SK-N-SH (cell line): ENCODE measurements around the gene TMX1. TPM values are rescaled to one million over a fixed set of nuclear protein-coding genes. Genes with fewer than 3 reads are reported as not detected.

Experiments
- CTCF ChIA-PET: fragments of 300-600, 350-600 bp; formaldehyde crosslinking; extraction: SDS; loops from one replicate; lab custom pipeline; 2021; lab: Yijun Ruan, JAX
- POLR2A ChIA-PET: fragments of 350-600 bp; sonication (Branson Sonifier 250); formaldehyde crosslinking; extraction: SDS; loops from one replicate; lab custom pipeline; 2020; ENCODE audit warnings: antibody characterized with exemption, inconsistent platforms; lab: Yijun Ruan, JAX
- DNase-seq: peaks from one replicate; pipeline ENCODE4 v3.0.0; 2012
- H2AFZ ChIP-seq: fragments of 200-600 bp; sonication (generic); 2 replicates; pipeline ENCODE4 v1.8.1; 2016; ENCODE audit warnings: antibody characterized with exemption, mild to moderate bottlenecking, low read depth
- H3F3A ChIP-seq: fragments of 200-600 bp; sonication (generic); replicated peaks from 2 replicates; pipeline ENCODE3; 2016; ENCODE audit warnings: antibody characterized with exemption, mild to moderate bottlenecking; ENCODE audit not compliant: insufficient read depth
- H3K27ac ChIP-seq, 2 experiments: fragments of 200-500 bp in 1 of 2; fragments of 200-600 bp in 1 of 2; sonication (Bioruptor generic) in 1 of 2; sonication (generic), shearing (Covaris generic) in 1 of 2; 2 replicates each; pipeline versions ENCODE4 v1.5.1 to v1.6.1; 2014 to 2016; ENCODE audit warnings: low read depth in 2 of 2, inconsistent platforms in 1 of 2, low read length in 1 of 2, mild to moderate bottlenecking in 1 of 2, mixed read lengths in 1 of 2
- H3K27me3 ChIP-seq: fragments of 200-600 bp; sonication (generic), shearing (Covaris generic); 2 replicates; pipeline ENCODE4 v1.6.1; 2016; ENCODE audit warnings: mixed run types; ENCODE audit not compliant: insufficient read depth
- H3K36me3 ChIP-seq, 2 experiments: fragments of 200-500 bp in 1 of 2; fragments of 200-600 bp in 1 of 2; sonication (Bioruptor generic) in 1 of 2; sonication (generic) in 1 of 2; replicated peaks in 1 of 2; 2 replicates each; pipeline versions ENCODE3 to v1.5.1; 2014 to 2016; ENCODE audit warnings: low read length in 1 of 2, mild to moderate bottlenecking in 1 of 2; ENCODE audit not compliant: insufficient read depth in 2 of 2, control insufficient read depth in 1 of 2
- H3K4me1 ChIP-seq, 2 experiments: fragments of 200-500 bp in 1 of 2; fragments of 200-600 bp in 1 of 2; sonication (Bioruptor generic) in 1 of 2; sonication (generic), shearing (Covaris generic) in 1 of 2; 2 replicates each; pipeline versions ENCODE4 v1.5.1 to v1.6.1; 2014 to 2016; ENCODE audit warnings: low read depth in 1 of 2, low read length in 1 of 2, mixed run types in 1 of 2; ENCODE audit not compliant: insufficient read depth in 2 of 2, control insufficient read depth in 1 of 2
- H3K4me2 ChIP-seq: fragments of 200-600 bp; sonication (generic), shearing (Covaris generic); 2 replicates; pipeline ENCODE4 v1.6.1; 2017; ENCODE audit warnings: mixed run types
- H3K4me3 ChIP-seq, 2 experiments: fragments of 200-500 bp in 1 of 2; fragments of 200-600 bp in 1 of 2; sonication (Bioruptor generic) in 1 of 2; sonication (generic), shearing (Covaris generic) in 1 of 2; 2 replicates each; pipeline versions ENCODE4 v1.5.1 to v1.8.1; 2014 to 2016; ENCODE audit warnings: low read depth in 2 of 2, inconsistent platforms in 1 of 2, low read length in 1 of 2, mild to moderate bottlenecking in 1 of 2, mixed read lengths in 1 of 2, moderate library complexity in 1 of 2
- H3K79me2 ChIP-seq: fragments of 200-600 bp; sonication (generic); 2 replicates; pipeline ENCODE4 v1.8.1; 2017; ENCODE audit warnings: mild to moderate bottlenecking; ENCODE audit not compliant: insufficient read depth
- H3K9ac ChIP-seq: fragments of 200-600 bp; sonication (generic); 2 replicates; pipeline ENCODE4 v1.6.1; 2017; ENCODE audit warnings: mixed run types
- H3K9me2 ChIP-seq: fragments of 200-600 bp; sonication (generic); 2 replicates; pipeline ENCODE4 v1.6.1; 2017; ENCODE audit warnings: mixed run types
- H3K9me3 ChIP-seq: fragments of 200-600 bp; sonication (generic); 2 replicates; pipeline ENCODE4 v1.6.1; 2017; ENCODE audit warnings: mixed run types, mild to moderate bottlenecking, moderate library complexity
- H4K20me1 ChIP-seq: fragments of 200-600 bp; sonication (generic); 2 replicates; pipeline ENCODE4 v1.6.1; 2017; ENCODE audit warnings: mild to moderate bottlenecking, mixed run types; ENCODE audit not compliant: insufficient read depth
- EP300 ChIP-seq, 2 experiments: IDR thresholded peaks; 2 replicates each; pipeline versions ENCODE4 v1.4.0 to v1.6.1; 2012; ENCODE audit warnings: borderline replicate concordance in 1 of 2, low read depth in 1 of 2, low read length in 1 of 2
- FOXM1 ChIP-seq: IDR thresholded peaks from 2 replicates; pipeline ENCODE4 v1.4.0; 2012; ENCODE audit warnings: low read depth, mild to moderate bottlenecking
- GABPA ChIP-seq: IDR thresholded peaks from 2 replicates; pipeline ENCODE4 v1.4.0; 2012; ENCODE audit warnings: low read depth, mild to moderate bottlenecking
- MAX ChIP-seq: IDR thresholded peaks from 2 replicates; pipeline ENCODE4 v1.4.0; 2012; ENCODE audit warnings: low read depth
- MEF2A ChIP-seq: IDR thresholded peaks from 2 replicates; pipeline ENCODE4 v1.4.0; 2012; ENCODE audit warnings: low read depth, borderline replicate concordance
- NFIC ChIP-seq: IDR thresholded peaks from 2 replicates; pipeline ENCODE4 v1.4.0; 2012; ENCODE audit warnings: borderline replicate concordance
- RAD21 ChIP-seq: IDR thresholded peaks from 2 replicates; pipeline ENCODE4 v1.6.1; 2012; ENCODE audit warnings: mild to moderate bottlenecking, low read length
- RFX5 ChIP-seq: IDR thresholded peaks from 2 replicates; pipeline ENCODE4 v1.6.1; 2012; ENCODE audit warnings: mild to moderate bottlenecking, improper control_type of control experiment, low read length
- TAF1 ChIP-seq: IDR thresholded peaks from 2 replicates; pipeline ENCODE4 v1.6.1; 2012; ENCODE audit warnings: low read depth, mild to moderate bottlenecking, low read length, moderate library complexity, borderline replicate concordance
- USF1 ChIP-seq: IDR thresholded peaks from 2 replicates; pipeline ENCODE4 v1.4.0; 2012; ENCODE audit warnings: low read depth, borderline replicate concordance
- WGBS: methylation state at CpG from one replicate; pipeline ENCODE4 v1.1.6; 2017; ENCODE audit warnings: low lambda C conversion rate; 5-methylcytosine and 5-hydroxymethylcytosine counted together
- polyA plus RNA-seq, 3 experiments: library from polyadenylated mRNA; depleted of rRNA; stranded (reverse); fragments of >200 nt; gene quantifications; 2 replicates each; pipeline ENCODE4 v1.2.3, GENCODE V29; 2012

Gene TMX1
- polyA plus RNA-seq, 1 of the 3 experiments (the other 2 are of a cell fraction), result 16.1 TPM

GRCh38 chr14:51302295-51303030 is 62.4 kb downstream of the TMX1 start:
- CTCF ChIA-PET, result interaction anchor here (0.6 to 1.3 kb wide), 4 partner anchors 10 to 463 kb away, joined by 3 to 5 read pairs (median 4); no protein-coding TSS in a partner anchor
- Histone ChIP-seq H3F3A (peaks cover 26% of the 10 kb centered on the region), H3K9me2 (no peaks in the 10 kb centered on the region), H3K9ac (no peak overlapping the region), H3K36me3 (no peaks in the 10 kb centered on the region), H2AFZ (no peak overlapping the region), H3K4me1 (peaks cover 9 to 11% of the 10 kb centered on the region in 2 experiments; a peak in 3 of 4 replicates), H3K79me2 (no peaks in the 10 kb centered on the region), H3K4me3 (no peak overlapping the region), H3K9me3 (no peaks in the 10 kb centered on the region), H3K4me2 (no peak overlapping the region), H4K20me1 (no peaks in the 10 kb centered on the region), H3K27me3 (no peaks in the 10 kb centered on the region), H3K27ac (no peak overlapping the region; a peak in 1 of 4 replicates)
- TF ChIP-seq NFIC (peak; percentile 62; the same call in 1 of the 2 replicates), MEF2A (no peak), GABPA (no peak), FOXM1 (no peak), RFX5 (no peak)
- 92% methylated on average over 3 of the region's 3 CpGs for WGBS
- POLR2A ChIA-PET, result interaction anchor here (1.1 kb wide), 1 partner anchor 350 kb away, joined by 3 read pairs; no protein-coding TSS in a partner anchor
- DNase-seq, result no peak

GRCh38 chr14:51304438-51304837 is 64.4 kb downstream of the TMX1 start:
- TF ChIP-seq TAF1 (no peak), MAX (peak; percentile 30; the same call in 1 of the 2 replicates), FOXM1 (no peak), EP300 (IDR thresholded peaks at IDR 0.05; ENCODE audit: borderline replicate concordance in 1 of 2, low read depth in 1 of 2, low read length in 1 of 2) (no peak), USF1 (peak; percentile 61; the same call in 1 of the 2 replicates), RAD21 (no peak)
- TF ChIP-seq, all 33 proteins: peak for 2
- Histone ChIP-seq H3K36me3 (no peaks in the 10 kb centered on the region), H3F3A (peaks cover 26% of the 10 kb centered on the region), H3K4me3 (no peak overlapping the region), H3K9ac (peak overlapping the region; percentile 58; the same call in 1 of the 2 replicates), H4K20me1 (no peaks in the 10 kb centered on the region), H3K79me2 (no peaks in the 10 kb centered on the region), H2AFZ (peak overlapping the region; percentile 23; the same call in 1 of the 2 replicates), H3K4me2 (peak overlapping the region; percentile 11), H3K27ac (peak overlapping the region; percentile 79 to 92; a peak in 3 of 4 replicates), H3K27me3 (no peaks in the 10 kb centered on the region), H3K9me2 (no peaks in the 10 kb centered on the region), H3K9me3 (no peaks in the 10 kb centered on the region), H3K4me1 (peaks cover 6 to 11% of the 10 kb centered on the region in 2 experiments; a peak in 3 of 4 replicates)
- 28% methylated on average over 5 of the region's 5 CpGs for WGBS
- CTCF ChIA-PET, result interaction anchor here (1.6 kb wide), 1 partner anchor 22 kb away, joined by 3 read pairs; no protein-coding TSS in a partner anchor
- DNase-seq, result no peak
- POLR2A ChIA-PET, result no interaction called here
